Natural killer cell (primary cell): ENCODE results near the gene FILIP1L. TPM values are rescaled to one million over a fixed set of nuclear protein-coding genes. Genes with fewer than 3 reads are reported as not detected.

ENCODE experiments used
- ATAC-seq, 3 donors: fragments of 150-1000 bp in 2 of 3; fragments of 200-7000 bp in 1 of 3; cut with Tn5 transposase; 1 replicate in 1 of 3; 2 replicates in 2 of 3; pipeline ENCODE4 v1.10.0; 2021; ENCODE audit warnings: mild to moderate bottlenecking in 2 of 3, moderate library complexity in 2 of 3
- DNase-seq, 2 donors: peaks; one replicate each; pipeline versions ENCODE4 v3.0.0 to v3.0.0-alpha.2; 2013 to 2021; ENCODE audit warnings: mixed read lengths in 1 of 2
- H3K27ac ChIP-seq: one replicate; pipeline ENCODE4 v1.5.1; 2013; ENCODE audit warnings: mild to moderate bottlenecking, low read length
- H3K27me3 ChIP-seq: one replicate; pipeline ENCODE4 v1.6.1; 2013; ENCODE audit warnings: low read length; ENCODE audit not compliant: control insufficient read depth, insufficient read depth
- H3K36me3 ChIP-seq: one replicate; pipeline ENCODE4 v1.6.1; 2013; ENCODE audit warnings: low read length; ENCODE audit not compliant: control insufficient read depth, insufficient read depth
- H3K4me1 ChIP-seq: one replicate; pipeline ENCODE4 v1.6.1; 2013; ENCODE audit warnings: low read length; ENCODE audit not compliant: control insufficient read depth, insufficient read depth
- H3K4me3 ChIP-seq: one replicate; pipeline ENCODE4 v1.5.1; 2013; ENCODE audit warnings: low read length
- H3K9me3 ChIP-seq: one replicate; pipeline ENCODE4 v1.6.1; 2013; ENCODE audit warnings: low read length; ENCODE audit not compliant: control insufficient read depth, insufficient read depth
- H3K27ac Mint-ChIP-seq, 2 donors: one replicate each; pipeline ENCODE4 v1.8.0; 2022; ENCODE audit warnings: mild to moderate bottlenecking in 2 of 2, mixed read lengths in 2 of 2, moderate library complexity in 1 of 2
- H3K27me3 Mint-ChIP-seq, 2 donors: one replicate each; pipeline ENCODE4 v1.8.0; 2022; ENCODE audit warnings: low read depth in 2 of 2, mixed read lengths in 2 of 2
- H3K36me3 Mint-ChIP-seq: one replicate; pipeline ENCODE4 v1.8.0; 2022; ENCODE audit warnings: mixed read lengths
- H3K4me1 Mint-ChIP-seq, 2 donors: one replicate each; pipeline ENCODE4 v1.8.0; 2022; ENCODE audit warnings: mixed read lengths in 2 of 2
- H3K4me3 Mint-ChIP-seq: one replicate; pipeline ENCODE4 v1.8.0; 2022; ENCODE audit warnings: mild to moderate bottlenecking, moderate library complexity, mixed read lengths
- H3K9me3 Mint-ChIP-seq, 2 donors: one replicate each; pipeline ENCODE4 v1.8.0; 2022; ENCODE audit warnings: mixed read lengths in 2 of 2
- WGBS: methylation state at CpG from one replicate; pipeline ENCODE4 v1.1.7; 2013; ENCODE audit warnings: missing lambda C conversion rate; ENCODE audit not compliant: insufficient coverage; 5-methylcytosine and 5-hydroxymethylcytosine counted together
- intact Hi-C: fragments of 100-400 bp; cut with micrococcal nuclease; formaldehyde crosslinking; loops from one replicate; pipeline ENCODE4 v1.14.2; 2022
- total RNA-seq, 4 donors: library from RNA; stranded (reverse); fragments of 120-200 nt in 1 of 4; gene quantifications; one replicate each; pipeline versions ENCODE4 v1.2.3 to v1.2.4, GENCODE V29; 2013 to 2022
- TF ChIP-seq, protein P1 (sequence below): fragments of 200-600 bp; IDR thresholded peaks from one replicate; pipeline ENCODE4 v1.8.0; 2022; ENCODE audit warnings: antibody characterized with exemption

Gene FILIP1L
- total RNA-seq, 3 donors from 2014 or later (not counting 1 experiment from before 2014, with no cell fraction given), result 0.12 TPM; not detected in 2

DNA sequence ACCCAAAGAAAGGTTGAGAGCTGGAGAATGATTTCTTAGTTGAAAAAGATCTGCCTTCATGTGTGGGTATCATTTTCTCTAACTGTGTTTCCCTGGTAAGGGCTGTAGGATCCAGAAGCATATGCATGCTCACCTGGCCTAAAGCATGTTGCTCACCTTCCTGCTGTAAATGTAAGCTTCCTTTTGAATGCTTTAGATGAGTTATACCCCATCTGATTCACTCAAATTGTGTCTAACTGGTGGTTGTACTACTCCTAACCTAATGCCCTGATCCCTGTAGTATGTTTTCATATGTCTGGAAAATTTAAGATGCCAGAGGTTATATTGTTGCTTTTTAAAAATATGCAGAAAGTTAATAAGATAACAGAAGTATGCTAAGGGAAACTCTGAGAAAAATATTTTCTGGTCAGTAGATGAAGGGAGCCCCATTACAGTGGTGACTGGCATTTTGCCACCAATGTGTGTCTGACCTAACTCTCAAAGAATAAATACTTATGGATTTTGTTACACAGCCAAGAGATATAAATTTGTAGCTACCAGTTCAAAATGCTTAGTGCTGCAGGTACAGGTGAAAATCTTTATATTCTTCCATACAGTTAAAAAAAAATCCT lies 7.7 kb downstream of the FILIP1L start:
- Histone ChIP-seq H3K27me3 (no peaks in the 10 kb centered on the region), H3K27ac (no peak overlapping the region), H3K36me3 (no peaks in the 10 kb centered on the region), H3K4me1 (no peaks in the 10 kb centered on the region), H3K4me3 (no peak overlapping the region), H3K9me3 (no peaks in the 10 kb centered on the region)
- no peak overlapping the region for H3K4me3 Mint-ChIP-seq
- H3K36me3 Mint-ChIP-seq, result no peaks in the 10 kb centered on the region
- ATAC-seq, result no peak
- intact Hi-C loops, result no loop called here
- DNase-seq, result no peak
- no peaks in the 10 kb centered on the region for H3K4me1 Mint-ChIP-seq
- TF ChIP-seq, protein P1, sequence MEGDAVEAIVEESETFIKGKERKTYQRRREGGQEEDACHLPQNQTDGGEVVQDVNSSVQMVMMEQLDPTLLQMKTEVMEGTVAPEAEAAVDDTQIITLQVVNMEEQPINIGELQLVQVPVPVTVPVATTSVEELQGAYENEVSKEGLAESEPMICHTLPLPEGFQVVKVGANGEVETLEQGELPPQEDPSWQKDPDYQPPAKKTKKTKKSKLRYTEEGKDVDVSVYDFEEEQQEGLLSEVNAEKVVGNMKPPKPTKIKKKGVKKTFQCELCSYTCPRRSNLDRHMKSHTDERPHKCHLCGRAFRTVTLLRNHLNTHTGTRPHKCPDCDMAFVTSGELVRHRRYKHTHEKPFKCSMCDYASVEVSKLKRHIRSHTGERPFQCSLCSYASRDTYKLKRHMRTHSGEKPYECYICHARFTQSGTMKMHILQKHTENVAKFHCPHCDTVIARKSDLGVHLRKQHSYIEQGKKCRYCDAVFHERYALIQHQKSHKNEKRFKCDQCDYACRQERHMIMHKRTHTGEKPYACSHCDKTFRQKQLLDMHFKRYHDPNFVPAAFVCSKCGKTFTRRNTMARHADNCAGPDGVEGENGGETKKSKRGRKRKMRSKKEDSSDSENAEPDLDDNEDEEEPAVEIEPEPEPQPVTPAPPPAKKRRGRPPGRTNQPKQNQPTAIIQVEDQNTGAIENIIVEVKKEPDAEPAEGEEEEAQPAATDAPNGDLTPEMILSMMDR, result no peak
- peaks cover 0 to 2% of the 10 kb centered on the region in 2 donors for H3K27me3 Mint-ChIP-seq
- no peaks in the 10 kb centered on the region for H3K9me3 Mint-ChIP-seq
- H3K27ac Mint-ChIP-seq, result no peak overlapping the region

DNA sequence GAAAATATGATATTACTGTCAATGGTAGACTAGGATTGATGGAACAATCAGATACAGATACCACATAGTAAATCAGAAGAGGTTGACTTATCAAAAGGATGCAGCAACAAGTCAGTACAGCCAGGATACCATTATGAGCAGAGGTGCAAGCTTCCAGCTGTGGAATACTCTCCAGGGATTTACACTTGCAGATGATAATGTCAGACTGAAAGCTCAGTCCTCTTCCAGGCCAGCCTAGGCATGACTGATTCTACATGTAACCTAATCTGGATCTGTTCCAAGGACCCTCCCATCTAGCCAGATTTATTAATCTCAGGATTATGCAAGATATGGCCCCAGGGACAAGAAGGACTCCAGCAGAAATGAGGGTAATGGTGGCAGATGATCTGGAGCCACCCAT lies 8.2 kb downstream of the FILIP1L start:
- no peaks in the 10 kb centered on the region for H3K4me1 Mint-ChIP-seq
- H3K36me3 ChIP-seq, result no peaks in the 10 kb centered on the region
- H3K27ac Mint-ChIP-seq, result no peak overlapping the region
- peaks cover 0 to 2% of the 10 kb centered on the region in 2 donors for H3K27me3 Mint-ChIP-seq
- intact Hi-C loops, result no loop called here
- H3K4me3 ChIP-seq, result no peak overlapping the region
- H3K27me3 ChIP-seq, result no peaks in the 10 kb centered on the region
- H3K4me1 ChIP-seq, result no peaks in the 10 kb centered on the region
- no peaks in the 10 kb centered on the region for H3K9me3 Mint-ChIP-seq
- no peak overlapping the region for H3K4me3 Mint-ChIP-seq
- no peak for ATAC-seq
- no peaks in the 10 kb centered on the region for H3K36me3 Mint-ChIP-seq
- H3K9me3 ChIP-seq, result no peaks in the 10 kb centered on the region
- H3K27ac ChIP-seq, result no peak overlapping the region
- DNase-seq, result no peak
- TF ChIP-seq, protein P1, result no peak

DNA sequence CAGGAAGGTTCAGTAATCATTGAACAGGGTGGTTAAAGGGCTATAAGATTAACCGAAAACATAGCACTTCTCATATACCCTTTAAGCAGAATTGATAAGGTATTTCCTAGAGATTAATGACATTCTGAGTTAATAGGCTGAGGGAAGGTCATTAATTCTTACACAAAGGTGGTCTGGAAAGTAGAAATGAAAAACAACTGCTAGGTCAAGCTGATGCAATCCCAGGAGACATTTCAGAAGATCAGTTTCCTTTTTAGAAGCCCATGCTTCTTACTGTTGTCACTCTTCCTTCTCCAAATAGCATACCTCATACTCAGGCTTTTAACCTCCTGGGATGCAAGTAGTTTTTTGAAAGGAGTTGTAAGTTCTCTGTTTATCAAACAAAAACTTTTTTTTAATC lies 8.8 kb downstream of the FILIP1L start:
- Mint-ChIP-seq H3K27me3 (peaks cover 0 to 2% of the 10 kb centered on the region in 2 donors), H3K4me3 (no peak overlapping the region), H3K27ac (no peak overlapping the region), H3K36me3 (no peaks in the 10 kb centered on the region), H3K9me3 (no peaks in the 10 kb centered on the region), H3K4me1 (no peaks in the 10 kb centered on the region)
- no peaks in the 10 kb centered on the region for H3K27me3 ChIP-seq
- no peaks in the 10 kb centered on the region for H3K4me1 ChIP-seq
- H3K4me3 ChIP-seq, result no peak overlapping the region
- TF ChIP-seq, protein P1, result no peak
- WGBS, result no CpG with 5 or more reads among the region's 1 CpG
- intact Hi-C loops, result no loop called here
- ATAC-seq (no peak), DNase-seq (no peak)
- H3K36me3 ChIP-seq, result no peaks in the 10 kb centered on the region
- no peaks in the 10 kb centered on the region for H3K9me3 ChIP-seq
- no peak overlapping the region for H3K27ac ChIP-seq

DNA sequence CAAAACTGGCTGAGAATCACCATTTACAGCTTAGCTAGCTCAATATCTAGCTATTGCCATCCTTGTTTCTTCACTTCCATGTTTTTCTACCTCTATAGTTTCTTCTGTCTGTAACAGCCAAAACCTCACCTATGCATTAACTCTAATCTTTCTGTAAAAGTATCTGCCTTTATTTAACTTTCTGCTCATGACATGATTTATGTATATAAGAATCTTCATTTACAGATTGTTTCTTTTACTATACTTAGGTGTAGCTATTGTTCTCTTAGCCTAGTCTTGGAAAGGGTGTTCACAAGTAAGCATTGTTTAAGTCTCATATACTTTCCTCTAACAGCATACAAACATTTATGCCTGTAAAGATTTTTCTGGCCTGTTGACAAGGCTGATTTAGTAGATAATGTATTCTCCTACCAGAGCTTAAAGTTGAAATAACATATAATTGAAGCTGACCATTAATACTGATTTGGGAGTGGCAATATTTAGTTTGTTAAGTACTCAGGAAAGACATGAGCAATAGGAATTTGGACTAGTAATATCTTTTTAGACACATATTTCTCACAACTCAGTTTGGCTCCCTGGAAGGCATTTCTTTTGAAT lies 9.4 kb downstream of the FILIP1L start:
- no peak for ATAC-seq
- no peak overlapping the region for H3K27ac Mint-ChIP-seq
- no peaks in the 10 kb centered on the region for H3K27me3 Mint-ChIP-seq
- no peak overlapping the region for H3K4me3 Mint-ChIP-seq
- no peaks in the 10 kb centered on the region for H3K36me3 Mint-ChIP-seq
- TF ChIP-seq, protein P1, result no peak
- intact Hi-C loops, result no loop called here
- no peaks in the 10 kb centered on the region for H3K9me3 Mint-ChIP-seq
- Histone ChIP-seq H3K27ac (no peak overlapping the region), H3K9me3 (no peaks in the 10 kb centered on the region), H3K36me3 (no peaks in the 10 kb centered on the region), H3K4me3 (no peak overlapping the region), H3K4me1 (no peaks in the 10 kb centered on the region), H3K27me3 (no peaks in the 10 kb centered on the region)
- no peak for DNase-seq
- H3K4me1 Mint-ChIP-seq, result no peaks in the 10 kb centered on the region
